Measurements from ENCODE around the gene DCAF8.

The DCAF8 gene

GRCh38 chr1:160227561-160227960 lies 34.8 kb downstream of the DCAF8 start:
- DNase-seq (ENCODE audit: extremely low read depth in 1 of 2, low read depth in 1 of 2) = no peak

- DNase-seq (ENCODE audit: extremely low read depth in 1 of 2, low read depth in 1 of 2) = no peak
These were observed 35.3 kb downstream of the DCAF8 start for GRCh38 chr1:160227034-160227433.

GRCh38 chr1:160226623-160227022 lies 35.7 kb downstream of the DCAF8 start:
- DNase-seq (ENCODE audit: extremely low read depth in 1 of 2, low read depth in 1 of 2) = no peak

- DNase-seq (ENCODE audit: extremely low read depth in 1 of 2, low read depth in 1 of 2) = no peak
These were observed 37.0 kb downstream of the DCAF8 start for GRCh38 chr1:160225345-160225744.

GRCh38 chr1:160224606-160225005 lies 37.7 kb downstream of the DCAF8 start:
- no peak for DNase-seq (ENCODE audit: extremely low read depth in 1 of 2, low read depth in 1 of 2)

- DNase-seq (ENCODE audit: extremely low read depth in 1 of 2, low read depth in 1 of 2) = no peak
These were observed 39.8 kb downstream of the DCAF8 start for GRCh38 chr1:160222546-160222945.

GRCh38 chr1:160221089-160221488 lies 41.3 kb downstream of the DCAF8 start:
- no peak for DNase-seq (ENCODE audit: extremely low read depth in 1 of 2, low read depth in 1 of 2)

- no peak for DNase-seq (ENCODE audit: extremely low read depth in 1 of 2, low read depth in 1 of 2)
These were observed 42.0 kb downstream of the DCAF8 start for GRCh38 chr1:160220301-160220700.

GRCh38 chr1:160219062-160219929 lies 43.1 kb downstream of the DCAF8 start:
- no peak for DNase-seq (ENCODE audit: extremely low read depth in 1 of 2, low read depth in 1 of 2)

- no peak for DNase-seq (ENCODE audit: extremely low read depth in 1 of 2, low read depth in 1 of 2)
These were observed 44.8 kb downstream of the DCAF8 start for GRCh38 chr1:160217481-160218051.

GRCh38 chr1:160216301-160216700 lies 46.0 kb downstream of the DCAF8 start:
- DNase-seq (ENCODE audit: extremely low read depth in 1 of 2, low read depth in 1 of 2) = no peak

GRCh38 chr1:160214481-160215140 lies 47.7 kb downstream of the DCAF8 start:
- no peak for DNase-seq (ENCODE audit: extremely low read depth in 1 of 2, low read depth in 1 of 2)

- DNase-seq (ENCODE audit: extremely low read depth in 1 of 2, low read depth in 1 of 2) = no peak
These were observed 51.1 kb downstream of the DCAF8 start for GRCh38 chr1:160211046-160211790.

GRCh38 chr1:160210561-160210960 lies 51.8 kb downstream of the DCAF8 start:
- DNase-seq (ENCODE audit: extremely low read depth in 1 of 2, low read depth in 1 of 2) = no peak

GRCh38 chr1:160209321-160210046 lies 52.9 kb downstream of the DCAF8 start:
- DNase-seq (ENCODE audit: extremely low read depth in 1 of 2, low read depth in 1 of 2) = no peak

GRCh38 chr1:160208557-160209320 lies 53.6 kb downstream of the DCAF8 start:
- no peak for DNase-seq (ENCODE audit: extremely low read depth in 1 of 2, low read depth in 1 of 2)

GRCh38 chr1:160207771-160208556 lies 54.4 kb downstream of the DCAF8 start:
- no peak for DNase-seq (ENCODE audit: extremely low read depth in 1 of 2, low read depth in 1 of 2)

GRCh38 chr1:160207118-160207650 lies 55.2 kb downstream of the DCAF8 start:
- DNase-seq (ENCODE audit: extremely low read depth in 1 of 2, low read depth in 1 of 2) = no peak
